ENCODE measurements around the gene SEMA4D.
A peak's percentile ranks its signal among the peaks of the same experiment; 100 is the strongest.

Gene SEMA4D

DNA sequence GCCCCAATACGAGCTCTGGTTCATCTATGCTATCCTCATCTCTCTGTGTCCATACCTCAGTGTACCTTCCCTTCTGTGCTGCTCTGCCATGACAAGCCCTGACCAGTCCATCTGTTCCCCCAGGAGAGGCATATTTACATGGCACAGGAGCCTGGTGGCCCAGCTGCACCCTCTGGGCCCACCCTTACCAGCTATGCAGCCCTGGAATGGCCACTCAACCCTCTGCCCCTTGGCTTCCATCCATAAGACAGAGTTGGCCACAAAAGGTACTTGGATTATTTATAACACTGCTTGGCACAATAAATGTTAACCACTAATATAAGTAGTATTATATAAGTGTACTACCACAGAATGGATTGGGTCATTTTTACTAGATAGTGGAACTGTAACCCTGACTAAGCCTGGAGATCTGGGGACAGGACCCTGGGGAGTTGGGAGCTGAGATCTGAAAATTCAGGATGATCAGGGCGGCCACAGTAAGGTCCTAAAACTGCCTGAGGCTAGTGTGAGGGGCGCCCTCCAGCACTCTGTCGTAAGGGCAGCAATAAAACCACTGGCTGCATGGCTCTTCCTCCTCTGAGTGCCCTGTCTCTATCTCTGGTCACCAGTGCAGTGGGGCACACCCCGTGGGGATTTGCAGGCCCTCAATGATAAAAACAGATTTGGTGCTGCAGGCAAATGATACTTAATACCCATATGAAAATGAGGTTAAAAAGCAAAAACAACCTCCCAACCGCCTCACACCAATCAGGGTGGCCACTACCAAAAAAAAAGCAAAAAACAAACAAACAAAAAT is 65.8 kb downstream of the SEMA4D start:
- no peak for DNase-seq (ENCODE audit: low read depth in 2 of 3, low spot score in 1 of 3)

DNA sequence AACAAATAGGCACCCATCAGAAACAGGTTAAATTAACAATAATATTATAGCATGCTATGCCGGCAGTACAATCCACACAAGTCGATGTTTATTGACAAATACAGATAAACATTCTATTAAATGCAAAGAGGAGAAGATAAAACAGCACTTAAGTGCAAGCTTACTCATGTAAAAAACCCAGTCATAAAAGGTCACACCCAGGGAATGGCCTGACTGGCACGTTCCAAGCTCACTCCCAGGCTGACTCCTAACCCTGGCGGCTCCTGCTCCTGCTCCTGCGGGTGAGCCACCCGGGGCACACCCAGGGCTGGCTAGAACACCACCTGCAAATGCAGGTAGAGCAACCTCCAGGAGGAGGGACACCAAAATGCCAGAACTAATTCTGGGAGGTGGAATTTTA is 66.9 kb downstream of the SEMA4D start:
- no peak for DNase-seq (ENCODE audit: low read depth in 2 of 3, low spot score in 1 of 3)

DNA sequence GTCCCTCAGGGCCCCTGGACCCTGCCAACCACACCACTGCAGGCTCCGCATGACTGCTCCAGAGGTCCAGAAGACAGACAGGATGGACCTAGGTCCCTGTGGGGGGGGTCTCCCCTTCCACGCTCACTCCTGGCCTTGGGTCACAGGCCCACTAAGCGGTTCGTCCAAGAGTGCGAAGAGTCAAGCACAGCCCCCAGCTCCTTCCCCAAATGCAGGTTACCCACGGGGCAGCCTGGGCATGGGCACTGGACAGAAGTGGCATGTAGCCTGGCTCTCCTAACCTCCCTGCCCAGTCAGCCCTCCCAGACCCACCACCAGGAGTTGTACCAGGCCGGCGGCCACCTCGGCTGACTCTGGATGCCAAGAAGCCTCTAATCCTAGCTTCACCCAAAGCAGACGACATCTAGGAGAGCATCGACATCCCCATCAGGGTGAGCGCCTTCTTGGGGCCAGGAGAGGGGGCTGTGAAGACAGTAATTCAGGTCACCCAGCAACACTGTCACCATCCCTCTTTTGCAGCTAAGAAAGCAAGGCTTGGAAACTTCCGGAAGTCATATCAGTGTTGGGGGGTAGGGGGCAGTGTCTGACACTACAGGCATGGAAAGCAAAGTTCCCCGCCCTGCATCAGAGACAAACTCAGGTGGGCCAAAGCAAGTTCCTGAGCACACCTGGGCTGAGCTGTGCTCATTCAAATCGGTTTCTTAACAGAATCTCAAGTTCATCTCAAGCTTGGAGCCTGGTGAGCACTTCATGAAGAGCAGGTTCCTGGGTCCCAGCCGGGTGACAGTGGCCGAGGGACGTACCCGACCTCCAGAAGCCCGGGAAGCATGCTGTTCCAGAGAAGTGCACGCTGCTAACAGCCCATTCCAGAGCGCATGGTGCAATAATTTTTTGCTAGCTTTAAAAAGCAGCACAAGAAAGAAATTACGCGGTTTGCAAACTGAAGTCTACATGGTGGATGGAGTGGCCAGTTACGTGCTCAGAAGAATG is 68.7 kb downstream of the SEMA4D start:
- no peak for DNase-seq (ENCODE audit: low read depth in 2 of 3, low spot score in 1 of 3)

DNA sequence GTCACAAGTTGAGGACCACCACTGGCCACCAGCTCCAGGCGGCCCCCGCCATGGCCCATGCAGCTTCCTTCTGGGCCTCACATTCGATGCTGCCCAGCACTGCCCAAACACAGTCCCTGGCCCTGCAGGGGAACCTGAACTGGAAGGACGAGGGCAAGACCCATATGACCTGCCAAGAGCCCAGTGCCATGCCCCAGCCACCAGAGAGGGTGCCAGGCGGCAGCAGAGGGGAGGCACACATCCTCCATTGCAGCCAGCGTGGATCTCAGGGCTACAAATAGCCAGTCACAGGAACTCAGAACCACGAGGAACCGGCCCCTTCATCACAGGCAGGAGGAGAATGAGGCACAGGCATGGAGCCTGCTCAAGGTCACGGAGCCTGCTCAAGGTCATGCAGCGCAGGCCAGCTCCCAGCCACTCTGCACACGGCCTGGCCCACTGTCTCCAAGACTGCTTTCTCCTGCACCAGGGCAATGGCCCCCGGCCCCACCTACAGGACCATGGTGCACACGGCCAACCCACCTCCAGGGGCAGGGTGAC is 69.6 kb downstream of the SEMA4D start:
- DNase-seq (ENCODE audit: low read depth in 2 of 3, low spot score in 1 of 3) = no peak

DNA sequence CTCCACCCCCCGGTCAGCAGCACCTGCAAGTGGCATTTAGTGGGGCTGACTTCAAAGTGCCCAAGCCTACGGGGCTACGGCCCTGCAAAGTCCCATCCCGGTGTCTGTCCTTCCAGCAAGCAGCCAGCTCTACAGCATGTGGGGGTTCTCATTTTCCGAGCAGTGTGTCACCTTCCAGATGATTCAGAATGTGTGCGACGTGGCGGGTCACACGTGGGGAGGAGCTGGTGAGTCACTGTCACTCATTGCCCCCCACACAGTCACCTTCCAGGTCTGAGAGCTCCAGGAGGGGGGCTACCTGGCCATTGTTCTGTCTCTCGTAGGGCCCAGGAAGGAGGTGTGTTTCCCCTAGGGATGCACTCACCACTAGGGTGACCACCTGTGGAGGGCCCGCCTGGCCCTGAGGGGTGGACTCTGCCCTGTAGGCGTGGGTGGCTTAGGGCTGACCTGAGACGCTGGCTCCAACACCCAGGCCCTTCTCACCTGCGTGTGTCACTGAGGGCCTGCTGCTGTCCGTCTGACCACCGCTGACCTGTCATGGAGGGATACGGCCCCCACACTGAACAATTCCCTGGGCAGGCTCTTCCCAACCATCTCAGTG is 70.2 kb downstream of the SEMA4D start:
- peak; percentile 72 to 78 (median 74) for DNase-seq (ENCODE audit: low read depth in 2 of 3, low spot score in 1 of 3)

DNA sequence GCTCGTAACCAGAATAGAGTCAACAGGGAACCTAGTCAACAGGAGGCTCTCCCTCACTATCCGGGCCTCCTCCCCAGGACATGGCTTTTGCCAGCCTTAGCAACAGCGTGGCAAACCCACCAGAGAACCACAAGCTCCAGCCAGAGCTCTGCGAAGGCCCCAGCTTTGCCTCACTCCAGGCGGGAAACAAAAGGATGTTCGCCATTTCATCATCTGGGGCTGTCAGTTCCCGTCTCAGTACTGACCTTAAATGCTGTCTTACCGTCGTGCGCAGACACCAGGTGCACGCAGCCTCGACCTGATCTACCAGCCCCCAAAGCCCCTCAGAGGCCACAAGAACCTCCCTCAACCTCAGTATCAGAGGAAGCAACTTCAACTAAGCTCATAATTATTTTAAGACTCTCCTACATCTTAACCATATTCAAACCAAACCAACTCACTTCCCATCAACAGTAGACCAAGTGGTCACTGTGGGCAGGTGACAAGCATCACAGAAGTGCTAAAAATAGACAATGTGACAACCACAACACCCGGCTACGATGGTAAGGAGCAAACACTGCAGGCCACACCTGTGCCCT is 71.4 kb downstream of the SEMA4D start:
- DNase-seq (ENCODE audit: low read depth in 2 of 3, low spot score in 1 of 3) = no peak

DNA sequence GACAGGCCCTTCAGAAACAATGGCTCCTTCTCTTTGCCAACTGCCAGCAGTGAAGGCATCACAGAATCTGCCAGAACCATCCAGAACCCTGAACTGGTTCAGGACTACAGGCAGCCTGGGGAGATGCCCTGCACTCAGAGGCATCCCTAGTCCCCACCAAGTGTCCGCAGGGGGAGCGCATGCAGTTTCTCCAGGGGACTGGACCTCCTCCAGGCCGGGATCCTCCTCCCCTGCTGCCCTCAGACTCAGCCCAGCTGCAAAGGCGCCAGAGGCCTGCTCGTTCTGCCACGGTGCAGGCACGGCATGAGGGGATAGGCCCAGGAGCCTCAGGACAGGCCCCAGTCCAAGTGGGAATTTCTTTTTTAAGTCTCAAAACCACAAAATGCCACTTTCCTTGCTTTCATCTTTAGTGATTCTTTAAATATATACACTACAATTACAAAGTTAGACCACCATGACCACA is 72.0 kb downstream of the SEMA4D start:
- no peak for DNase-seq (ENCODE audit: low read depth in 2 of 3, low spot score in 1 of 3)

DNA sequence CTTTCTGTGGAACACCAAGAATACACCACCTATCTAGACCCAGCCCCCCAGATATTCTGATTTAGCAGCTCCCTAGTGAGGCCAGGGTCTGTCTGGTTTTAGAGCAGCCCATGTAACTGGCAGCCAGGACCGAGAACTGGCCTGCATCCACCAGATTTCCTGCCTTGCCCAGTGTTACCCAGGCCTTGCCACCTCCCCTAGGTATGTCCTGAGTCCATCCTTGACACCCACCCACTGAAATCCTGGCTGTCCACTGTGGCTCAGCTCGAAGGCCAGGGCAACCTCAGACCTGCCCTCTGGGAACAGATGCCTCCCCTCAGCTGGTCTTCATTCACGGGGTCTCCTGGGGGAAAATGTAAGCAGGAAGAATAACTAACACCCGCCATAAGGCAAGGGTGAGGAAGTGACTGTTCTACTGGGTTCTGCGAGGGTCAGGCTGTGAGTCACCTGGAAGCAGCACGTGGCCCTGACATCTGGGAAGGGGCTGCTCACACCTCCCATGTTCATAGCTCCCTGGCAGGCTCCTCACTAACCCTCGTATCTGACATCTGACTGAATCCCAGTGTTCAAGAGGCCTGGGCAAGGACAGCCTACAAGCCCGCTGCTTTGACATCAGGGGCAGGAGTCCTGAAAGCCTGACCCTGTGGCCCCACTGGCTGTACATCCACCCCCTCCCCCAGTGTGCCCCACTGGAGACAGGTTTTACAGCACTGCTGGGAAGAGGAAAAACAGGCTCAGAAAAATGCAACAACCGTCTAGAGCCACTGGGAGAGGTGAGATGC is 72.7 kb downstream of the SEMA4D start:
- DNase-seq (ENCODE audit: low read depth in 2 of 3, low spot score in 1 of 3) = no peak

DNA sequence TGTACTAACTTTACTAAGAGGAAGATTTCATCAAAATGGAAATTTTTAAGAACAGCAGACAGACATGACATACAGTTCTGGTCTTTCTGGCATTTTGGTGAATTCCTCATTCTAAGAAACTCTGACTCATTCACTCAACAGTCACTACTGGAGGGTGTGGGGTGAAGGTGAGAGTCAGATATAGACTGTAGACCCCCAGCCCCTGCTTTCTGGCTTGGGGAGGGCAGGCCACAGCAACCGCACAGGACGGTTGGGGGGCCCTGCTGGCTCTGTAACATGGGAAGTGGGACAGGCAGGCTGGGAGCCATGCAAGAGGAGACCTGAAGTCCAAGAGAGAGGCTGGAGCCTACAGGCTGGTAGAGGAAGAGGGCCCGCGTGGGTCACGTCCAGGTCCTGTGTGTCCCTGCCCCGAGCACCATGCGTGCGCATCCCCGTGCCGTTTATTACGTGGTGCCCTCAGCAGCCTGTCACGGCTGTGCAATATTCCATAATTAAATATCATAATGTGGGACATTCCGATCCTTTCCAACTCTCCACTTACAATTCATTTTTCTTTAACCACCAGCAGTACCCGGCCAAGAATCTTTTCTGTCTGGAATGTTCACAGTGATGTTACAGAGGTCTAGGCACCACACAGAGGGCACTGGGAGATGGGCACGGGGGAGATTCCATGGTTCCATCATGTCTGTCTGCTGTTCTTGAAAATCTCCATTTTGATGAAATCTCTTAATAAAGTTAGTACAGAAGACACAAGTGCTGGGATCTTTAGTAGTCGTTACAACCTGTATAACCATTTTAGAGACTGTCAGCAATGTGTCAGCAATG is 75.5 kb downstream of the SEMA4D start:
- peak in 2 of 3 donors; percentile 52 to 58 for DNase-seq (ENCODE audit: low read depth in 2 of 3, low spot score in 1 of 3)

DNA sequence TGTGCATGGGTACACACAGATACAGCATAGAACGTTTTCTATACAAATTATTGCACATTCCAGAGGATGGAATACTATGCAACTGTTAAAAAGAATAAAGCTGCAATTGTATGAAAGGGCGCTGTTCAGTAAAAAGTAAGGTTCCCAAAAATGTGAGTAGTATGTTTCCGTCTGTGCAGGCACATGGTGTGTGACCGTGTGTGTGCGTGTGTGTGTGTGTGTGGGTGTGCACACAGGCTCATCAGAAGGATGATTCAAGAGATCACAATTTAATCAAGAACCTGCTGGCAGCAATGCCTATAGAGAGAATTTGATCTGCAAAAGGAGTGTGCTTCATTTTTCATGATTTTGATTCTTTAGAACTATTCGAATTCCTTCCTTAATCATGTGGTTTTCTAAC is 76.3 kb downstream of the SEMA4D start:
- peak in 1 of 3 donors; percentile 42 for DNase-seq (ENCODE audit: low read depth in 2 of 3, low spot score in 1 of 3)

DNA sequence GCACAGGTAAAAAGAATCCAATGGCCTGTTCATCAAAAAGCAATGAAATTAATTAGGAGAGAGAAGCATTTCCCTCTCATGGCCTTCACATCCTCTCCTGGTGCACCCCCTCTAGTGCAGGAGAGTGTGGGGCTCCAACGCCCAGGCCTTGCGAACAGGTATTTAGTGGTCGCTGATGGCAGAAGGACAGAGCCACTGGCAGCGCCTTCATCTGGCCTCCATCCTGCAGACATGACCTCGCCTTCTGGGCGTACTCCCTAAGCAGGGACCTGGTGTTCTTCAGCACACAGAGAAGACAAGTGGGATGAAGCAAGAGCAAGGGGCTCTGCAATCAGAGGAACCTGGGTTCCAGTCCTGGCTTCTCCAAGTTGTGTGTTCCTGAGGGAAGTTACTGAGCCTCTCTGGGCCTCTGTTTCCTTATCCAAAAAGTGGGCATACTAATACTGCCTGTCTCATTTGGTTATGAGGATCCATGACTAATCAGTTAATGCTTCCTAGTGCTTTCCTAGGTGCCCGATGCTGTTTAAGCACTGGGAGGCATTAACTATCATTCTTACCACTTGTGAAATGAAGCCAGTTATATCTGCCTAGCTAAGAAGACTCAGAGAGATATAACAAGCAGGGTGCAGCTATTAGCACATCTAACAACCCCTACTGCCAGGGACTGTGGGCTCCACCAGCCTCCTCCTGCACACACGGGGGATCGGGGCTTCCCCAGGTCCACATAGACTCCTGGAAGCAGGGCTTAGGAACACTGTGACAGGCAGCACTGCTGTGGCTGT is 77.3 kb downstream of the SEMA4D start:
- DNase-seq (ENCODE audit: low read depth in 2 of 3, low spot score in 1 of 3) = no peak

DNA sequence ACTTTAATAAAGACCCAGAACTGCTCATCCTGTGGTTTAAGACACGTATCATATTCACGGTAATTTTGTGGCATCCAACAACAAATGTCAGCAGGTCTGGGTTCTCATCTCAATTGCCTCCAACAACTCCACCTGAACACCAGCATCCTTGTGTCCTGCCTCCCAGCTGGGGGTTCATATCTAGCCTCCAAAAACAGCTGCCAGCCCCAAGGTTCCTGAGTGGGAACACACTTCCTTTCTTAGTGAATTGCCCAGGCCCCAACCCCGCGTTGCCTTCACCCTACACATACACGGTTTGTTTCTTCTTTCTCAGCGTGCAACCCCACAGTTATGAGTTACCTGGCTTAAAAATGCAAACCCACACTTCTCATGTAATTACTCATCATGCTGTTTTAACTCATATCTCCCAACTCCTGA is 77.9 kb downstream of the SEMA4D start:
- peak in 1 of 3 donors; percentile 36 for DNase-seq (ENCODE audit: low read depth in 2 of 3, low spot score in 1 of 3)

DNA sequence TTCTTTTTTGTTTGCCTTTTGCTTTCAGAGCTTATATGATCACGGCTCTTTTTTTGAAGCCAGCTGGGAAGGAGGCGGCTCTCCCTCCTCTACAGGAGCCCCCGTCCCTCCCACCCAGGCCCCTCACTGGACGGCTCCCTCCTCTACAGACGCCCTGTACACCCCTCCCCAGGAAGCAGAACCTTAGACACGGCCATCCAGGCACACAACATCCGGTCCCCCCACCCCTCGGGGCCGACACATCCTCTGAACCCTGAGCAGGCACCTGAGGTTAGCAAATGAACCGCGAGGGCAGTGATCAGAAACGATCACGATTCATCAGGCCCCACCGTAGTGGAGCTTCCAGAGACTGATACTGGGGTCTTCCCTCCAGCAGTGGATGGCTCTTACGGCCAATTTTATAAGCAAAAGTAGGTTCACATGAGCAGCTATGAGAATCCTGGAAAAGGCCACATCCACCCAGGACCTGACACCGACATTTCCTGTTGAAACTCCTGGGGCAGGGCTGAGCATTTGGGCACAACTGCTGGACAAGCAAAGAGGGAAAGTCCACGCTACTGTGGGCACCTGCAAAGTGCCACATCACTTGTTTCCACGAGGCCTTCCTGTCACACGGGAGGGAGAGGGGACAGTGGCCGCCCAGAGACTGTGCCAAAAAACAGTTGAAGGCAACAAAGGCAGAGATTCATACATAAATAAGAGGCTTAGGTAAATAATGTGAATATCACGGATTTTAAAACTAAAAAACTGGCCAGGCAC is 78.9 kb downstream of the SEMA4D start:
- peak in 2 of 3 donors; percentile 54 to 65 for DNase-seq (ENCODE audit: low read depth in 2 of 3, low spot score in 1 of 3)

DNA sequence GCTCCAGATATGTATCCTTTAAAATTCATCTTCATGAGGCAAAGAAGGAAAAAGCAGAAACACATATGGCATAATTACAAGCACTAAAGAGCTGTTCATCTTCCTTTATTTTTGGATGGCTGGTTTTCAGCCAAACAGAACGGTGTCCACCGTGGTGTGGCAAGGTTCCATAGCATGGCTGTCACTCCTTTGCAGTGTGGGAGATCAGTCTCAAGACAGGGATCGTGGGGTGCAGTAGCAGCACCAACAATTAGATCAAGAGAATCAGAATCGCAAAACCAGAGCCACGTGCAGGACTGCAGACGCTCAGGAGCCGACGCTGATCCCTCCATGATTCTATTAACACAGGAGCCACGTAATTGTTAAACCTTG is 79.5 kb downstream of the SEMA4D start:
- DNase-seq (ENCODE audit: low read depth in 2 of 3, low spot score in 1 of 3) = no peak

DNA sequence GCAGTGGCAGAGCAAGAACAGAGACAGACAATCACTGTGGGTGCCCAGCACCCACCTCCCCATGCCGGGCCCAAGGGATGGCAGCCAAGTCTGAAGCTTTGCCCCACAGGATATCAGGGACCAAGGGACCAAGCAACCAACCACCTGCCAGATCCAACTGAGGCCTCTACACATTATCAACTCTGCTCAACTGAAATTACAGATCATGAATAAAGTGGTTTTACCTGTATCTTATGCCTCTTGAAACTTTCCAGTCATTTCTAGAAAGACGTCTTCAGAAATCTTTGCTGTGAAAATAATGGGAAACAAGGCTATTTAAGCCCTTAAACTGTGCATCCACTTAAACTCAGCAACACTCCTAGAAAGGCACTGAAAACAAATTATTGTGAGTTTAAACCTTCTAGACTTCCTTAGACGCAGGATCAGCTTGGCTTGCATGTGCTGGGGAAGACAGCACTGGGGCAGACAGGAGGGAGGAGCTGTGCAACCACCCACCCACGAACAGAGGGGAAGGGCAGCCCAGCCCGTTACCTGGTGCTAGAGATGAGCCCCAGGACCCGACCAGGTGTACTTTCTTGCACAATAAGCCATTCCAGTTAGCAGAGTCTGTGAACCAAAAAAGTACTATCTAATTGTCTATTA is 80.0 kb downstream of the SEMA4D start:
- DNase-seq (ENCODE audit: low read depth in 2 of 3, low spot score in 1 of 3) = no peak

DNA sequence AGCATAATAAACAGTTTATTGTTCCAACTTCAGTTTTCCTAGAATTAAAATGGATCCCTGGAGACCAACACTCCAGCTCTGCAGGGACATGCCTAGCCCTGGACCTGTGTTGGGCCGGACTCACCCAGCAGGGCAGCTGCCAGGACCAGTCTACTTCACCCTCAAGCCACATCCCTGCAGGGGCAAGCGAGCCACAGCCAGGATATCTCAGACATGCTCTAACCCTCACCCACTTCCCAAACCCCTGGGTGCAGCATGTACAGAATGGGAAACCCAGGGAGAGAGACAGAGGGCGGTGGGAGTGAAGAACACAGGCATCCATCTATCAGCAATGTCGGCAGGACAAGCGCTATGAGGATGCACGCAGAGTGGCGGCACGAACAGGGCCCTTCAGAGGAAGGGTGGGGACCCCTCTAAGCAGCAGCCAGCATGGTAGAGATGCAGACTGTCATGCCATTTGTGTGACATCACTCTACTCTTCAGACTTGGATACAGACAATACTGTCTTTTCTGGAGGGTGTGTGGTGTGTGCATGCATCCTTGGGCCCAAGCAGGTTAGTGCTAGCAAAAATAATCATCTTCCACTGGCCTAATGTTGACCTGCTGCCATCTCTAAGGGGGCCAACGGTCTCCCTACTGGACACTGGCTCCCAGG is 83.1 kb downstream of the SEMA4D start:
- DNase-seq (ENCODE audit: low read depth in 2 of 3, low spot score in 1 of 3) = no peak

All from stimulated activated CD4-positive, alpha-beta T cell treated with anti-CD3 and anti-CD28 coated beads, Interleukin-12 subunit alpha, Interleukin-12 subunit beta, amount 100 ng/mL, for 48 hours (primary cell).